ENCODE measurements around the gene MTF2. TPM values are rescaled to one million over a fixed set of nuclear protein-coding genes. Genes with fewer than 3 reads are reported as not detected.

Gene MTF2
- total and polyA plus RNA-seq, 9 of the 15 experiments (the other 6 are each of a cell fraction or from before 2014, with no cell fraction given), result 29.3 to 124 (median 57.7) TPM

DNA sequence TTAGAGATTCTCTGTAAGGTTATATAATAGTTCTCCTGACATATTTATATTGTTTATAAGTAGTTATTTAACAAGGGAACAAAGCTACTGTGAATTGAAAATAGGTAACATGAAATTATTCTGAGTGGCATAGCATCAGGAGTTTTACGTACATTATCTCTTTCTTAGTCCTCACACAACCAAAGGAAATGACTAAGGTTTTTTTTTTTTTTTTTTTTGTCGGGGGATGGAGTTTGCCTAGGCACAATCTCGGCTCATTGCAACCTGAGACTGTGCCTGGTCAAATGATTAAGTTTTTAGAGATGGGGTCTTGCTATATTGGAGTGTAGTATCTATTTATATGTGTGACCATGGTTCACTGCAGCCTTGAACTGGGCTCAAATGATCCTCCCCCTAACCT is 76.3 kb downstream of the MTF2 start (continued):
- TF ChIP-seq MED1 (CRISPR knock-in tag; IDR thresholded peaks at IDR 0.05; ENCODE audit: borderline replicate concordance) (no peak), MIER1 (IDR thresholded peaks at IDR 0.05; ENCODE audit: low read depth) (no peak)
- TF ChIP-seq, protein P1, sequence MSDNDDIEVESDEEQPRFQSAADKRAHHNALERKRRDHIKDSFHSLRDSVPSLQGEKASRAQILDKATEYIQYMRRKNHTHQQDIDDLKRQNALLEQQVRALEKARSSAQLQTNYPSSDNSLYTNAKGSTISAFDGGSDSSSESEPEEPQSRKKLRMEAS (CRISPR knock-in tag; IDR thresholded peaks at IDR 0.05), result no peak

DNA sequence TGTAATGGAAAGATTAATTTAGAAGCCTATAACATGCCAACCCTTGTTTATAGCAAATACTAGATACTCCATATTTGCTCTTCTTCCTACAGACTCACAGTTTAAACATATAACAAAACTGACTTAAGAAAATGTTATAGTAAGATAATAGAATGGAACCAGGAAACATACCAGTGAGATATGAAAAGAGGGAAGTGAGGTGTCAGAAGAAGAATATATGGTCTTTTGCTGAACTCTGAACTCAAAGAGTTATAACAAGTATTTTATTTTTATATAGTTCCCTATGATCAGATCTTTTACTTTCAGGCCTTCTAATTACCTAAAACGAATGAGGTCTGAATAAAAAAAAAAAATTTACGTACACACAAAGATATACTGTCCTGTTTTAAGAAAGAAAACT is 80.3 kb downstream of the MTF2 start:
- intact Hi-C loops (cut with micrococcal nuclease), result no loop called here
- H4K20me1 ChIP-seq (replicated peaks; ENCODE audit: control insufficient read depth, insufficient read depth, low read length), result no peaks in the 10 kb centered on the region
- H3K9me3 ChIP-seq (replicated peaks; ENCODE audit: control insufficient read depth, insufficient read depth, low read depth, low read length), result no peaks in the 10 kb centered on the region
- in situ Hi-C loops (cut with MboI), result no loop called here
- no peak overlapping the region for H3K9ac ChIP-seq (ENCODE audit: insufficient read depth in 1 of 2, low read depth in 2 of 2, low read length in 2 of 2)
- peak overlapping the region; percentile 49; the same call in 2 of the 3 replicates for H3K27ac ChIP-seq (ENCODE audit: extremely low read depth, low read depth, low read length)
- H3K36me3 ChIP-seq (ENCODE audit: control insufficient read depth, insufficient read depth, low read length), result peaks cover 59% of the 10 kb centered on the region; the same call in 2 of the 3 replicates
- no peak overlapping the region for H3K4me2 ChIP-seq (ENCODE audit: insufficient read depth, low read length)
- no peaks in the 10 kb centered on the region for H3K9me1 ChIP-seq (ENCODE audit: control insufficient read depth, insufficient read depth, low read length)
- peak; percentile 22; the same call in 1 of the 3 replicates for ATAC-seq
- peaks cover 49% of the 10 kb centered on the region for H3K79me2 ChIP-seq (ENCODE audit: control insufficient read depth, insufficient read depth, low read length)
- DNase-seq (ENCODE audit: extremely low read depth in 1 of 4, low spot score in 3 of 4), result no peak
- CTCF ChIA-PET (ENCODE audit: low intra/inter-chr PET ratio), result no interaction called here
- H3K27me3 ChIP-seq (ENCODE audit: control insufficient read depth in 2 of 2, insufficient read depth in 2 of 2, low read length in 2 of 2), result no peaks in the 10 kb centered on the region
- no peak overlapping the region for H3K4me3 ChIP-seq
- peaks cover 0 to 2% of the 10 kb centered on the region in 2 experiments; a peak in 1 of 5 replicates for H3K4me1 ChIP-seq (replicated peaks in 1 of 2; ENCODE audit: control insufficient read depth in 2 of 2, insufficient read depth in 2 of 2, low read length in 2 of 2)
- POLR2A ChIA-PET, result no interaction called here
- no peak for FAIRE-seq
- 35% methylated on average over 2 of the region's 2 CpGs for WGBS (ENCODE audit: insufficient coverage, low coverage, missing lambda C conversion rate)
- H2AFZ ChIP-seq (ENCODE audit: low read depth, low read length), result no peak overlapping the region
- BruUV-seq (replicated peaks), result no TSS peak
- no peak for TF ChIP-seq SREBF1 (IDR thresholded peaks at IDR 0.05; ENCODE audit: borderline replicate concordance, low read depth, low read length)
- TF ChIP-seq IFI16 (CRISPR knock-in tag; IDR thresholded peaks at IDR 0.05), result no peak
- no peak for TF ChIP-seq PHF21A (IDR thresholded peaks at IDR 0.05; ENCODE audit: borderline replicate concordance, low read depth)
- TF ChIP-seq RFX5 (IDR thresholded peaks at IDR 0.05; ENCODE audit: low read depth, low read length), result no peak
- peak; percentile 43; the same call in 1 of the 2 replicates for TF ChIP-seq NR2C1 (IDR thresholded peaks at IDR 0.05)
- peak; percentile 51; the same call in 1 of the 2 replicates for TF ChIP-seq NR2C1 (tag; IDR thresholded peaks at IDR 0.05)
- no peak for TF ChIP-seq CBX8 (IDR thresholded peaks at IDR 0.05; ENCODE audit: borderline replicate concordance, extremely low read depth, low read depth, low read length, poor library complexity, severe bottlenecking)
- TF ChIP-seq, protein P2, sequence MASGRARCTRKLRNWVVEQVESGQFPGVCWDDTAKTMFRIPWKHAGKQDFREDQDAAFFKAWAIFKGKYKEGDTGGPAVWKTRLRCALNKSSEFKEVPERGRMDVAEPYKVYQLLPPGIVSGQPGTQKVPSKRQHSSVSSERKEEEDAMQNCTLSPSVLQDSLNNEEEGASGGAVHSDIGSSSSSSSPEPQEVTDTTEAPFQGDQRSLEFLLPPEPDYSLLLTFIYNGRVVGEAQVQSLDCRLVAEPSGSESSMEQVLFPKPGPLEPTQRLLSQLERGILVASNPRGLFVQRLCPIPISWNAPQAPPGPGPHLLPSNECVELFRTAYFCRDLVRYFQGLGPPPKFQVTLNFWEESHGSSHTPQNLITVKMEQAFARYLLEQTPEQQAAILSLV (tag; IDR thresholded peaks at IDR 0.05), result no peak
- TF ChIP-seq, protein P3, sequence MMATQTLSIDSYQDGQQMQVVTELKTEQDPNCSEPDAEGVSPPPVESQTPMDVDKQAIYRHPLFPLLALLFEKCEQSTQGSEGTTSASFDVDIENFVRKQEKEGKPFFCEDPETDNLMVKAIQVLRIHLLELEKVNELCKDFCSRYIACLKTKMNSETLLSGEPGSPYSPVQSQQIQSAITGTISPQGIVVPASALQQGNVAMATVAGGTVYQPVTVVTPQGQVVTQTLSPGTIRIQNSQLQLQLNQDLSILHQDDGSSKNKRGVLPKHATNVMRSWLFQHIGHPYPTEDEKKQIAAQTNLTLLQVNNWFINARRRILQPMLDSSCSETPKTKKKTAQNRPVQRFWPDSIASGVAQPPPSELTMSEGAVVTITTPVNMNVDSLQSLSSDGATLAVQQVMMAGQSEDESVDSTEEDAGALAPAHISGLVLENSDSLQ (IDR thresholded peaks at IDR 0.05), result peak; percentile 62
- TF ChIP-seq FOXM1 (IDR thresholded peaks at IDR 0.05; ENCODE audit: low read depth), result no peak
- no peak for TF ChIP-seq FOXM1 (CRISPR knock-in tag; IDR thresholded peaks at IDR 0.05; ENCODE audit: low read depth)
- no peak for TF ChIP-seq MCM7 (IDR thresholded peaks at IDR 0.05)
- TF ChIP-seq ZNF77 (CRISPR knock-in tag; IDR thresholded peaks at IDR 0.05), result no peak
- no peak for TF ChIP-seq NFE2L1 (tag; IDR thresholded peaks at IDR 0.05; ENCODE audit: borderline replicate concordance, low read depth)
- TF ChIP-seq ARID1B (IDR thresholded peaks at IDR 0.05), result peak; percentile 51; the same call in 1 of the 2 replicates
- 0 out of 2 replicates have a peak, but pooled peaks have one; percentile 20 for TF ChIP-seq SMARCA4 (IDR thresholded peaks at IDR 0.05)
- TF ChIP-seq DPF2 (IDR thresholded peaks at IDR 0.05), result 0 out of 2 replicates have a peak, but pooled peaks have one; percentile 33

Data from K562 (cell line).